Spleen (tissue), 11 donors: ENCODE measurements around the gene SREBF2. TPM values are rescaled to one million over a fixed set of nuclear protein-coding genes. Genes with fewer than 3 reads are reported as not detected.

Experiments used
- DNase-seq: peaks from one replicate; pipeline ENCODE4 v3.0.0-alpha.2; 2020
- H3K27ac ChIP-seq, 8 donors: fragments of 200-600 bp; sonication (generic) in 7 of 8; 1 replicate in 4 of 8; 2 replicates in 4 of 8; pipeline versions ENCODE4 v1.5.0 to v1.8.0; 2016 to 2021; ENCODE audit warnings: inconsistent platforms in 4 of 8, mild to moderate bottlenecking in 4 of 8, moderate library complexity in 1 of 8
- H3K27me3 ChIP-seq, 7 donors: fragments of 200-600 bp; sonication (generic) in 6 of 7; replicated peaks in 1 of 7; 1 replicate in 4 of 7; 2 replicates in 3 of 7; pipeline versions ENCODE4 v1.5.0 to v1.8.0; 2016 to 2021; ENCODE audit warnings: inconsistent platforms in 3 of 7, mild to moderate bottlenecking in 1 of 7
- H3K36me3 ChIP-seq, 6 donors: fragments of 200-600 bp; sonication (generic) in 5 of 6; 1 replicate in 4 of 6; 2 replicates in 2 of 6; pipeline versions ENCODE4 v1.5.0 to v1.8.0; 2016 to 2021; ENCODE audit warnings: inconsistent platforms in 2 of 6
- H3K4me1 ChIP-seq, 6 donors: fragments of 200-600 bp; sonication (generic) in 5 of 6; 1 replicate in 3 of 6; 2 replicates in 3 of 6; pipeline versions ENCODE4 v1.5.0 to v1.8.0; 2016 to 2021; ENCODE audit warnings: inconsistent platforms in 3 of 6
- H3K4me3 ChIP-seq, 8 donors: fragments of 200-600 bp; sonication (generic) in 7 of 8; 1 replicate in 4 of 8; 2 replicates in 4 of 8; pipeline versions ENCODE4 v1.5.0 to v1.8.0; 2016 to 2021; ENCODE audit warnings: inconsistent platforms in 4 of 8, mild to moderate bottlenecking in 4 of 8, moderate library complexity in 2 of 8
- H3K9me3 ChIP-seq, 8 donors: fragments of 200-600 bp; sonication (generic) in 7 of 8; 1 replicate in 4 of 8; 2 replicates in 4 of 8; pipeline versions ENCODE4 v1.5.0 to v1.8.0; 2016 to 2021; ENCODE audit warnings: inconsistent platforms in 4 of 8
- CTCF ChIP-seq, 11 experiments: fragments of 200-600 bp in 7 of 11; fragments of 450-650 bp in 4 of 11; sonication (generic) in 4 of 11; IDR thresholded peaks in 8 of 11; conservative IDR thresholded peaks in 3 of 11; 1 replicate in 7 of 11; 2 replicates in 4 of 11; pipeline versions ENCODE4 v1.4.0 to v1.8.0; 2016 to 2021; ENCODE audit warnings: antibody characterized with exemption in 11 of 11, inconsistent platforms in 4 of 11, mild to moderate bottlenecking in 1 of 11
- POLR2A ChIP-seq, 3 donors: fragments of 450-650 bp; IDR thresholded peaks; one replicate each; pipeline ENCODE4 v1.5.1; 2017; ENCODE audit warnings: antibody characterized with exemption in 3 of 3, mild to moderate bottlenecking in 1 of 3
- POLR2AphosphoS5 ChIP-seq, 3 donors: sonication (generic); formaldehyde crosslinking; IDR thresholded peaks; one replicate each; pipeline ENCODE4 v1.5.1; 2017; ENCODE audit warnings: antibody characterized with exemption in 3 of 3
- WGBS, 5 donors: extraction: QIAGEN DNeasy Blood & Tissue Kit in 3 of 5; methylation state at CpG; one replicate each; pipeline versions ENCODE4 v1.1.5 to v1.1.7; 2013 to 2018; 5-methylcytosine and 5-hydroxymethylcytosine counted together
- intact Hi-C: fragments of 100-400 bp; cut with DNase I; formaldehyde crosslinking; loops from one replicate; pipeline ENCODE4 v1.15.0; 2023; ENCODE audit warnings: low total_unique reads
- polyA plus RNA-seq, 3 donors: library from polyadenylated mRNA; stranded (reverse); fragments of 200-250 nt; gene quantifications; one replicate each; pipeline ENCODE4 v1.2.1, GENCODE V29; 2013
- total RNA-seq, 7 donors: library from RNA; depleted of rRNA in 3 of 7; stranded (reverse); fragments of >200 nt in 3 of 7; fragmentation: NEBNext Ultra II Directional in 4 of 7; extraction: Animal tissue kit (Norgen Biotek cat#: 25700) in 4 of 7; gene quantifications; one replicate each; pipeline versions ENCODE4 v1.1.0 to v1.2.1, GENCODE V29; 2016 to 2021
- donor health status: healthy with polysubstance abuse.
- donor health status: DM: no; HTN: no; CAD: no; lungs with moderate emphysema.
- donor health status: DM: no; HTN: no; CAD: no.
- donor health status: Bipolar disorder and iron deficiency.
- donor health status: healthy.
- donor health status: DM: no; HTN: no; CAD: no.
- donor health status: DM: yes; HTN: yes; CAD: no.

The SREBF2 gene
- total and polyA plus RNA-seq, 10 donors, result 19.4 to 104 (median 63.3) TPM

GRCh38 chr22:41816871-41817270 is 16.0 kb upstream of the SREBF2 start:
- no peaks in the 10 kb centered on the region for H3K27me3 ChIP-seq
- H3K4me3 ChIP-seq, result no peak overlapping the region
- no peak for DNase-seq
- H3K4me1 ChIP-seq, result no peaks in the 10 kb centered on the region
- no peak for TF ChIP-seq POLR2A (IDR thresholded peaks at IDR 0.05)
- no peak for TF ChIP-seq CTCF (IDR thresholded peaks at IDR 0.05 in 8 of 11, conservative IDR thresholded peaks at IDR 0.05 in 3 of 11)
- TF ChIP-seq POLR2AphosphoS5 (IDR thresholded peaks at IDR 0.05), result no peak
- WGBS, 5 donors, result 85 to 94% (median 90%) methylated on average over 2 of the region's 2 CpGs
- H3K27ac ChIP-seq, result no peak overlapping the region
- intact Hi-C loops, result no loop called here
- peaks cover 0 to 85% (median 18%) of the 10 kb centered on the region in 6 donors for H3K36me3 ChIP-seq
- H3K9me3 ChIP-seq, result no peaks in the 10 kb centered on the region

- Histone ChIP-seq H3K9me3 (no peaks in the 10 kb centered on the region), H3K4me3 (no peak overlapping the region), H3K36me3 (peaks cover 0 to 74% (median 16%) of the 10 kb centered on the region in 6 donors), H3K27me3 (no peaks in the 10 kb centered on the region), H3K27ac (no peak overlapping the region), H3K4me1 (peaks cover 0 to 6% (median 0%) of the 10 kb centered on the region in 6 donors)
- TF ChIP-seq POLR2A (IDR thresholded peaks at IDR 0.05), result no peak
- TF ChIP-seq CTCF (IDR thresholded peaks at IDR 0.05 in 8 of 11, conservative IDR thresholded peaks at IDR 0.05 in 3 of 11), result no peak
- TF ChIP-seq POLR2AphosphoS5 (IDR thresholded peaks at IDR 0.05), result no peak
- no peak for DNase-seq
- intact Hi-C loops, result no loop called here
- WGBS, 5 donors, result 93 to 95% (median 94%) methylated on average over 5 of the region's 5 CpGs
These were observed 14.9 kb upstream of the SREBF2 start for GRCh38 chr22:41818011-41818410.

- no peak for DNase-seq
These were observed 14.3 kb upstream of the SREBF2 start for GRCh38 chr22:41818596-41818995.

GRCh38 chr22:41819257-41819656 is 13.6 kb upstream of the SREBF2 start:
- no peaks in the 10 kb centered on the region for H3K9me3 ChIP-seq
- peaks cover 0 to 70% (median 5%) of the 10 kb centered on the region in 6 donors for H3K36me3 ChIP-seq
- DNase-seq, result no peak
- intact Hi-C loops, result no loop called here
- H3K27me3 ChIP-seq, result no peaks in the 10 kb centered on the region
- TF ChIP-seq CTCF (IDR thresholded peaks at IDR 0.05 in 8 of 11, conservative IDR thresholded peaks at IDR 0.05 in 3 of 11), result no peak
- TF ChIP-seq POLR2AphosphoS5 (IDR thresholded peaks at IDR 0.05), result no peak
- no peak for TF ChIP-seq POLR2A (IDR thresholded peaks at IDR 0.05)
- H3K27ac ChIP-seq, result no peak overlapping the region
- H3K4me3 ChIP-seq, result no peak overlapping the region
- WGBS, 5 donors, result 91 to 99% (median 94%) methylated on average over 4 of the region's 4 CpGs
- peaks cover 0 to 18% (median 4%) of the 10 kb centered on the region in 6 donors for H3K4me1 ChIP-seq

More at GRCh38 chr22:41818596-41818995, 14.3 kb upstream of the SREBF2 start:
- Histone ChIP-seq H3K36me3 (peaks cover 0 to 70% (median 10%) of the 10 kb centered on the region in 6 donors), H3K4me1 (peaks cover 0 to 12% (median 1%) of the 10 kb centered on the region in 6 donors), H3K27ac (no peak overlapping the region), H3K4me3 (no peak overlapping the region), H3K9me3 (no peaks in the 10 kb centered on the region), H3K27me3 (no peaks in the 10 kb centered on the region)
- WGBS, 5 donors, result 89 to 99% (median 95%) methylated on average over 6 of the region's 6 CpGs
- no peak for TF ChIP-seq POLR2A (IDR thresholded peaks at IDR 0.05)
- no peak for TF ChIP-seq POLR2AphosphoS5 (IDR thresholded peaks at IDR 0.05)
- no peak for TF ChIP-seq CTCF (IDR thresholded peaks at IDR 0.05 in 8 of 11, conservative IDR thresholded peaks at IDR 0.05 in 3 of 11)
- intact Hi-C loops, result no loop called here
